ENCODE results near the gene GALNT5.
A peak's percentile ranks its signal among the peaks of the same experiment; 100 is the strongest.
"Not testable (repeated sequence)": the region's sequence is repeated elsewhere in the genome, so short reads cannot be mapped to it uniquely, and the experiment has no call there.

GALNT5 gene, protein sequence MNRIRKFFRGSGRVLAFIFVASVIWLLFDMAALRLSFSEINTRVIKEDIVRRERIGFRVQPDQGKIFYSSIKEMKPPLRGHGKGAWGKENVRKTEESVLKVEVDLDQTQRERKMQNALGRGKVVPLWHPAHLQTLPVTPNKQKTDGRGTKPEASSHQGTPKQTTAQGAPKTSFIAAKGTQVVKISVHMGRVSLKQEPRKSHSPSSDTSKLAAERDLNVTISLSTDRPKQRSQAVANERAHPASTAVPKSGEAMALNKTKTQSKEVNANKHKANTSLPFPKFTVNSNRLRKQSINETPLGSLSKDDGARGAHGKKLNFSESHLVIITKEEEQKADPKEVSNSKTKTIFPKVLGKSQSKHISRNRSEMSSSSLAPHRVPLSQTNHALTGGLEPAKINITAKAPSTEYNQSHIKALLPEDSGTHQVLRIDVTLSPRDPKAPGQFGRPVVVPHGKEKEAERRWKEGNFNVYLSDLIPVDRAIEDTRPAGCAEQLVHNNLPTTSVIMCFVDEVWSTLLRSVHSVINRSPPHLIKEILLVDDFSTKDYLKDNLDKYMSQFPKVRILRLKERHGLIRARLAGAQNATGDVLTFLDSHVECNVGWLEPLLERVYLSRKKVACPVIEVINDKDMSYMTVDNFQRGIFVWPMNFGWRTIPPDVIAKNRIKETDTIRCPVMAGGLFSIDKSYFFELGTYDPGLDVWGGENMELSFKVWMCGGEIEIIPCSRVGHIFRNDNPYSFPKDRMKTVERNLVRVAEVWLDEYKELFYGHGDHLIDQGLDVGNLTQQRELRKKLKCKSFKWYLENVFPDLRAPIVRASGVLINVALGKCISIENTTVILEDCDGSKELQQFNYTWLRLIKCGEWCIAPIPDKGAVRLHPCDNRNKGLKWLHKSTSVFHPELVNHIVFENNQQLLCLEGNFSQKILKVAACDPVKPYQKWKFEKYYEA

DNA sequence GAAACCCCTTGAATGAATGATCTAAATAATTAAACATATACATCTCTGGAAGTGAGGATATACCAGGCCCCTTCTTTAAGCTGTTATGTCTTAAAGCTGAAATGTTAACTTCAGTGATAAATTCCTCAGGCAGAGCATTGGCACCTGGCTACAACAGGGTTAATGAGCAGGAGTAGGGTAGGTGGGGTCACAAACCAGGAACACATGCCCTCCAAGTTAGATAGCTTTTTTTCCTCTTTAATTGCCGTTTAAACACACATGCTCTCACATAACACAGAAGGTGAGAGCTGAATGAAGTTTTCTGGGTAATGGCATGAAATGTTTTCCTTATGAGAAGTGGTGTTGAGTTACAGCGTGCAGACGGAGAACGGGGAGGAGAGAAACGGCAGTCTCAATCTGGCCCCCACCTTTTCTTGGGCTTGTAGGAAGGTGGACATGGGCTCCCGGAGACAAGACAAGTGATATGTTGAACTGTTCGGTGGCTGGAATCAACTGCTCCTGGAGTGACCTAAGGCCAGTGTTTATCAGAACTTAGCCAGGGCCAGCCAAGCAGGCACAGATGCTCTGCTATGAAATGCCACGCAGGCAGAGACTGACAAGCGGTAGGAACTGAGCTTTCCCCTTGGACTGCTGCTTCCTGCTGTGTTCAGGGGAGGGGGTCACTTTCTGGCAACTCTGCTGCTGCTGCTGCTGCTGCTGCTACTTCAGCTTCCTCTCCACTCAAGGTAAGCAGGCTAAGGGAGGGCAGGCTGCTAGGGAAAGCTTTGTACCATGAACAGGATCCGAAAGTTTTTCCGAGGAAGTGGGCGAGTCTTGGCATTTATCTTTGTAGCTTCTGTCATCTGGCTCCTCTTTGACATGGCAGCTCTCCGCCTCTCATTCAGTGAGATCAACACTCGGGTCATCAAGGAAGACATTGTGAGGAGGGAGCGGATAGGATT lies at the start of gene GALNT5:
GALNT5 (plus strand) TSS at position 394 of the 941 bp plus-strand sequence; CDS start at position 772, 378 bp downstream.
- Histone ChIP-seq H3K9ac (ENCODE audit: low read depth, low read length) (peak within 1 kb of the TSS; percentile 38; the same call in 1 of the 2 replicates), H3K36me3 (ENCODE audit: insufficient read depth, low read length) (no peaks in the 10 kb centered on the region), H3K4me1 (ENCODE audit: insufficient read depth, low read length) (peaks cover 6% of the 10 kb centered on the region; the same call in 1 of the 2 replicates), H3K9me3 (ENCODE audit: control insufficient read depth, insufficient read depth, low read length) (no peaks in the 10 kb centered on the region)

DNA sequence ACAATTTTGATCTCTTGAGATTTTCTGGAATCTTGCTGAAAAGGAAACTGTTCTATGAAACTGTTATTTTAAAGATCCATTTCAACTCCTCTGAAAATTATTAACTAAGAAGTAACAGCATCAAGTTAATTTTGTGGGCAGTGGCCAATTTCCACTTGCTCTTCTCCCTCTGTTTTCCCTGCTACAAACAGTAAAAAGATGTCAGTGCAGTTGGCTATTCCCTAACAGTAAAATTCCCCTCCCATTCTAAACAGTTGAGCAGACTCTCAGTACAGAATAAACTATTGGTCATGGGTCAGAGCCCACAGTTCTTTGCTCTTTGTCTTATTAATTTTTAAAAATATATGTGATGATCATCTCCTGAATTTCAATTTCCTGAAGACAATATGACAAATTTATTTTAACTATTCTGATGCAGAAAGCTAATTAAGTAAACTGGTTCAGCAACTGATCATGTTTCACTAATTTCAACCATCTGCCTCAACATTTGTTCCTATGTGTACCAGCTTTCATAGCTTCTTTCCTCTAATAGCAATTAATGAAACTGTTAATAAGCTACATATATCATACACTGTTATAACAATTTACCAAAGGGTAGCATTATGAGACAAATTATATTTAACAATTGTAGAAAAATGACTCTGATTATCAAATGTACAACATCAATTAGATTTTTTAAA lies 41.1 kb upstream of the GALNT5 start:
- Histone ChIP-seq H3K9ac (ENCODE audit: low read depth, low read length) (no peak overlapping the region), H3K9me3 (ENCODE audit: control insufficient read depth, insufficient read depth, low read length) (no peaks in the 10 kb centered on the region), H3K4me1 (ENCODE audit: insufficient read depth, low read length) (no peaks in the 10 kb centered on the region), H3K36me3 (ENCODE audit: insufficient read depth, low read length) (no peaks in the 10 kb centered on the region)

DNA sequence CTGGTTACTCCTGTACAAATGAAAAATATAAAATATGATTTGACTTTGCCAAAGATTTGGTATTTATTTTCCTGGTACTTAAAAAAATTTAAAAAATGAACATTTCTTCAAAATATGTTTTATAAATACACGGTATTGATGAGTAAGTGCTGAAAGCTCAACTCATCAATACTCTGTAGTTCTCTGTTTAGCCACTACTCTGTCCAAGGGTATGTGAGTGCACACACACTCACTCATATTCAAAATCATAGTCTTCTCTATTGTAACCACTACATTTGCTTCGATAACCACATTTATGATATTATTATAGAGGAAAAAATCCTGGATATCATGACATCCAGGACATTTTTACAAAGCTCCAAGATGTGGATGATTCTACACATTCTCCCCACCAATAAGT lies 40.1 kb upstream of the GALNT5 start:
- H3K9me3 ChIP-seq (ENCODE audit: control insufficient read depth, insufficient read depth, low read length), result no peaks in the 10 kb centered on the region
- H3K36me3 ChIP-seq (ENCODE audit: insufficient read depth, low read length), result no peaks in the 10 kb centered on the region
- no peaks in the 10 kb centered on the region for H3K4me1 ChIP-seq (ENCODE audit: insufficient read depth, low read length)
- H3K9ac ChIP-seq (ENCODE audit: low read depth, low read length), result no peak overlapping the region

DNA sequence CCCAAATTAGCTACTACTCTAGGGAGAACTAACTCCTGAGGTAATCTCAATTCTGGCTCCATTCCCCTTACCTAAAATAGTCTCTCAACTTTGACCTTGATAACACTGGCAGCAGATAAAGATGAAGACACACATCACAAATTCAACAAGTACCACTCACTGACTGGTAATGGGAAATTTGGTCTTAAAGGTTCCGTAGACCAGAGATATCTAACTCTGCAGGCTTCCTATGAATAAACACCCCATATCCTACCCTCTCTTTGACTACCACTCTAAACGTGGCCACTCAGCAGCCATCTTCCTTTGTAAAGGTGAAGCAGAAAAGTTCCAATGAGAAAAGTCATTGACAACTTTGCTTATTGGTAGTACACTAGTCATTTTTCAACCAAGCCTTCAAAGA lies 38.6 kb upstream of the GALNT5 start:
- H3K4me1 ChIP-seq (ENCODE audit: insufficient read depth, low read length), result no peaks in the 10 kb centered on the region
- no peak overlapping the region for H3K9ac ChIP-seq (ENCODE audit: low read depth, low read length)
- no peaks in the 10 kb centered on the region for H3K9me3 ChIP-seq (ENCODE audit: control insufficient read depth, insufficient read depth, low read length)
- H3K36me3 ChIP-seq (ENCODE audit: insufficient read depth, low read length), result no peaks in the 10 kb centered on the region

DNA sequence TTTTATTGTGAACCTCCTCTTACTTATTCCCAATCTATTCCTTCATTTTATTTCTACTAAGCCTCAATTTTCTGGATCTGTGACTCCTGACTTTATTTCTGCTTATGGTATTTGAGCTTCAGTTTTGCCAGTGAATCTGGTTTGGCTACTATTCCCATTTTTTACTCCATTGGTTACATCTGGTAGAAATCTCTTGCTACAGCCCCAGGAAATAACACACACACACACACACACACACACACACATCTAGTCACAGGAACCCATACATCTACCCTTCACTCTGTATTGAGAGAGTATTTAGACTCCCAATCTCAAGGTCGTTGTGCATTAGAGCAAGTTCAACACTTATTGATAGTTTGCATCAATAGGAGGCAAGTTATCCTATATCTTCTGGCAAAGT lies 37.0 kb upstream of the GALNT5 start:
- H3K9me3 ChIP-seq (ENCODE audit: control insufficient read depth, insufficient read depth, low read length), result no peaks in the 10 kb centered on the region
- H3K9ac ChIP-seq (ENCODE audit: low read depth, low read length), result no peak overlapping the region
- H3K36me3 ChIP-seq (ENCODE audit: insufficient read depth, low read length), result no peaks in the 10 kb centered on the region
- H3K4me1 ChIP-seq (ENCODE audit: insufficient read depth, low read length), result no peaks in the 10 kb centered on the region

DNA sequence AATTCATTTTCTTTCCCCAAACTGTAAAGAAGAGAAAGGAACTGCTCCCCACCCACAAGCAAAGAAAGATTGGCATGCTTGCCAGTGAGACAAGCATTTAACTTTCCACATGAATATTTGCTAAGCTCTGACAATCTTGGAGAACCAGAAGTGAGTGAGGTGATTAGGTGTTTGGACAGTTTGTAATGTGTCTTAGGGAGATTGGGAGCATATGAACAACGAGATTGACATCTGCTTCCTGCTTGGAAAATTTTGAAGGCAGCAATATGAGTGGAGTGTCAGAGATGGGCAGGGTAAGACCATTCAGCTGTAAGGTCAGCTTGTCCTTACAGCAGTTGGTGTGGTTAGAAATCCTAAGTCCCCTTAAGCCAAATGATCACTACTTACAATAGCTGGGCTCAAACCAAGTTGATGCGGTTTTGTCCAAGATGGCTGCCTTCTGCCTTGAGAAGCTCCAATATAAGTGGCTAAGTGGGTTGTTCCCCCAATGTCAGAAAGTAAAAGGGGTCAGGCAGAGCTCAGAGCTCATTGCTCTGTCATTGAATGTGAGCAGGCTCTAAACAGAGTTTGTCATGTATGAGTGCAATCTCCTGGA lies 36.0 kb upstream of the GALNT5 start:
- H3K36me3 ChIP-seq (ENCODE audit: insufficient read depth, low read length), result no peaks in the 10 kb centered on the region
- no peaks in the 10 kb centered on the region for H3K4me1 ChIP-seq (ENCODE audit: insufficient read depth, low read length)
- no peak overlapping the region for H3K9ac ChIP-seq (ENCODE audit: low read depth, low read length)
- no peaks in the 10 kb centered on the region for H3K9me3 ChIP-seq (ENCODE audit: control insufficient read depth, insufficient read depth, low read length)

DNA sequence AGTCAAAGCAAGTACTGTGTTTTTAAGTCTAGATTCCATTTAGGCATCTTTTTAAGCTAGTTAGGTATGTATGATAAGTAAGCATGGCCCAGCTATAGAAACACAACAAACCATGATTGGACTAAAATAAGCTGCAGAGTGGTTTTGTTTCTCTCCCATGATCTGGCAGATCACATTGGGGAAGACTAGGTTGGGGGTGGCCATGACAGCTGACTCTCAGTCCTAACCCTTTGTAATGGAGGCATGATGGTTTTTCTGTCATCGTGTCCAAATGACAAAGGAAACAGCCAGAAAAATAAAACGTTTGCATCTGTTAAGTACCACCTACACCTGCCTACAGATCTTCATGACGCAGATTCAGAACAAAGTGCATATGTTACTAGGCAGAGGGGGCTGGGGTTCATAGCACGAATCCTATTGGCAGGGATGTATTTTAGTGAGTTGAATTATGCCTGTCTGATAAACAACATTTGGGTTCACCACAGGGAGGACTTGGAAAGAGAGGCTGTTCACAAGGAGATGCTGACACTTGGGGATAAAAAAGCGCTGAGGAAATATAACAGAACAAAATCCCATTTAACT lies 33.8 kb upstream of the GALNT5 start:
- H3K4me1 ChIP-seq (ENCODE audit: insufficient read depth, low read length), result no peaks in the 10 kb centered on the region
- H3K36me3 ChIP-seq (ENCODE audit: insufficient read depth, low read length), result no peaks in the 10 kb centered on the region
- no peak overlapping the region for H3K9ac ChIP-seq (ENCODE audit: low read depth, low read length)
- H3K9me3 ChIP-seq (ENCODE audit: control insufficient read depth, insufficient read depth, low read length), result no peaks in the 10 kb centered on the region

DNA sequence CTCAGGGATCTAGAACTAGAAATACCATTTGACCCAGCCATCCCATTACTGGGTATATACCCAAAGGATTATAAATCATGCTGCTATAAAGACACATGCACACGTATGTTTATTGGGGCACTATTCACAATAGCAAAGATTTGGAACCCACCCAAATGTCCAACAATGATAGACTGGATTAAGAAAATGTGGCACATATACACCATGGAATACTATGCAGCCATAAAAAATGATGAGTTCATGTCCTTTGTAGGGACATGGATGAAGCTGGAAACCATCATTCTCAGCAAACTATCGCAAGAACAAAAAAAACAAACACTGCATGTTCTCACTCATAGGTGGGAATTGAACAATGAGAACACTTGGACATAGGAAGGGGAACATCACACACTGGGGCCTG lies 33.1 kb upstream of the GALNT5 start:
- not testable (repeated sequence) for H3K9me3 ChIP-seq (ENCODE audit: control insufficient read depth, insufficient read depth, low read length); H3K9ac ChIP-seq (ENCODE audit: low read depth, low read length); H3K36me3 ChIP-seq (ENCODE audit: insufficient read depth, low read length); H3K4me1 ChIP-seq (ENCODE audit: insufficient read depth, low read length)

DNA sequence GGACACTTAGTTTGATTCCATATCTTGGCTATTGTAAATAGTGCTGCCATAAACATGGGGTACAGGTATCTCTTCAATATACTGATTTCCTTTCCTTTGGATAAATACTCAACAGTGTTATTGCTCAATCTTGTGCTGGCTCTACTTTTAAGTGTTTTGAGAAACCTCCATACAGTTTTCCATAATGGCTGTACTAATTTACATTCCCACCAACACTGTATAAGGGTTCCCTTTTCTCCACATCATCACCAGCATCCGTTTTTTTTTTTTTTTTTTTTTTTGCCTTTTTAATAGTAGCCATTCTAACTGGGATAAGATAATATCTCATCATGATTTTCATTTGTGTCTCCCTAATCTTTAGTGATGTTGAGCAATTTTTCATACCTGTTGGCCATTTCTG lies 29.9 kb upstream of the GALNT5 start:
- no peaks in the 10 kb centered on the region for H3K9me3 ChIP-seq (ENCODE audit: control insufficient read depth, insufficient read depth, low read length)
- no peak overlapping the region for H3K9ac ChIP-seq (ENCODE audit: low read depth, low read length)
- no peaks in the 10 kb centered on the region for H3K36me3 ChIP-seq (ENCODE audit: insufficient read depth, low read length)
- no peaks in the 10 kb centered on the region for H3K4me1 ChIP-seq (ENCODE audit: insufficient read depth, low read length)

DNA sequence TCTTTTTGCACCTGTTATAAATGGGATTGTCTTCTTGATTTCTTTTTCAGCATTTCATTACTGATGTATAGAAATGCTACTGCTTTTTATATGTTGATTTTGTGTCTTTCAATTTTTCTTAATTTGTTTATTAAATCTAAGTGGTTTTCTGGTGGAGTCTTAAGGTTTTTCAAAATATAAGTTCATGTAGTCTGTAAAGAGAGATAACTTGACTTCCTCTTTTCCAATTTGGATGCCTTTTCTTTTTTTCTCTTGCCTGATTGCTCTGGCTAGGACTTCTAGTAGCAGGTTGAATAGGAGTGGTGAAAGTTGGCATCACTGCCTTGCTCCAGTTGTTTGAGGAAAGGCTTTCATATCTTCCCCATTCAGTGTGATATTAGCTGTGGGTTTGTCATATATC lies 28.6 kb upstream of the GALNT5 start:
- H3K9me3 ChIP-seq (ENCODE audit: control insufficient read depth, insufficient read depth, low read length), result no peaks in the 10 kb centered on the region
- no peaks in the 10 kb centered on the region for H3K4me1 ChIP-seq (ENCODE audit: insufficient read depth, low read length)
- H3K36me3 ChIP-seq (ENCODE audit: insufficient read depth, low read length), result no peaks in the 10 kb centered on the region
- no peak overlapping the region for H3K9ac ChIP-seq (ENCODE audit: low read depth, low read length)

DNA sequence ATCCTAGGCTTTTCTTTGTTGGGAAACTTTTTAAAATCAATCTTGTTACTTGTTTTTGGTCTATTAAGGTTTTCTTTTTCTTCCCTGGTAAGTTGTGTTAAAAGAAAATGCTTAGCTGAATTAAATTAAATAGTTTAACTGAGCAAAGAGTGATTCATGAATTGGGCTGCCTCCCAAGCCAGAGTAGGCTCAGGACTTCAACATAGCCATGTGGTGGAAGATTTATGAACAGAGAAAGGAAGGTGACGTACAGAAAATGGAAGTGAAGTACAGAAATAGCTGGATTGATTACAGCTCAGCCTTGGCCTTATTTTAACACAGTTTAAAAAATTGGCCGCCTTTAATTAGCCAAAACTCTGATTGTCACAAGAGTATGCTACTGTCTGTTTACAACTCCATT lies 27.9 kb upstream of the GALNT5 start:
- Histone ChIP-seq H3K9me3 (ENCODE audit: control insufficient read depth, insufficient read depth, low read length) (no peaks in the 10 kb centered on the region), H3K4me1 (ENCODE audit: insufficient read depth, low read length) (no peaks in the 10 kb centered on the region), H3K9ac (ENCODE audit: low read depth, low read length) (no peak overlapping the region), H3K36me3 (ENCODE audit: insufficient read depth, low read length) (no peaks in the 10 kb centered on the region)

DNA sequence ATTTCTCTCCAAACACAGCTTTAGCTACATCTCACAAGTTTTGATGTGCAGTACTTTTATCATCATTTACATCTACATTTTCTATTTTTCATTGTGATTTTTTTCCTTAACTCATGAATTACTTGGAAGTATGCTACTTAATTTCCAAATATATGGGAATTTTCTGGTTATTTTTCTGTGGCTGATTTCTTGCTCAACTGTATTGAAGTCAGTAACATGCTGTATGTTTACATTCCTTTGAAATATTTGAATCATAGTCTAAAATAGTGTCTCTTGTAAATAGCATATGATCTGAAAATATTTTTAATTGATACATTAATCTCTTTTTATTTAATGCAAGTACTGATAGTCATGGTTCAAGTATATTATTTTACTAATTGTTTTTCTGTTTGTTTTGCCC lies 26.0 kb upstream of the GALNT5 start:
- Histone ChIP-seq H3K36me3 (ENCODE audit: insufficient read depth, low read length) (no peaks in the 10 kb centered on the region), H3K9me3 (ENCODE audit: control insufficient read depth, insufficient read depth, low read length) (no peaks in the 10 kb centered on the region), H3K4me1 (ENCODE audit: insufficient read depth, low read length) (no peaks in the 10 kb centered on the region), H3K9ac (ENCODE audit: low read depth, low read length) (no peak overlapping the region)

DNA sequence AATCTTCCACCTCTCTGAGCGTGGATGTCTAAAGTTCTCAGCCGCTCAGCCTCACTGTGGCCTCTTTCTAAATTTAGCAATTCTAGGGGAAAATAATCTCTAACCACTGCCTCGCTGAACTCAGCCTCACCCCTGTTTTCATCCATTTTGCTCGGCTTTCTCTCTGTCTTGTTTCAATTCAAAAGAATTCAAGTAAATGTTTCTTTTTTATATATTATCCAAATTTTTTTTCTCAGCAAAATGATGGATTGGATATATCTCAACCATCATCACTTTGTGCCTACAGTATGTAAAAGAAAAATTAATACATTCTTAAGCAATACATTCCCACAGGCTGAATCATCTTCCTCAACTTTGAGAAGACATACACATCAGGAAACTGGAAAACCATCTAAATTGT lies 24.0 kb upstream of the GALNT5 start:
- no peak overlapping the region for H3K9ac ChIP-seq (ENCODE audit: low read depth, low read length)
- H3K4me1 ChIP-seq (ENCODE audit: insufficient read depth, low read length), result no peaks in the 10 kb centered on the region
- H3K36me3 ChIP-seq (ENCODE audit: insufficient read depth, low read length), result no peaks in the 10 kb centered on the region
- H3K9me3 ChIP-seq (ENCODE audit: control insufficient read depth, insufficient read depth, low read length), result no peaks in the 10 kb centered on the region

Measured in ES-I3 (cell line).